GM13977 (cell line): ENCODE measurements around the gene PODN.

Source experiments
- DNase-seq: peaks from one replicate; pipeline ENCODE4 v3.0.0; 2012; ENCODE audit warnings: low spot score
- CTCF ChIP-seq: IDR thresholded peaks from 2 replicates; pipeline ENCODE4 v1.5.1; 2012; ENCODE audit warnings: mild to moderate bottlenecking, control low read depth; ENCODE audit not compliant: insufficient read depth; ENCODE audit errors: extremely low read depth, missing control alignments
- in situ Hi-C: fragments of 300-500 bp; cut with MboI; formaldehyde crosslinking; loops from one replicate; pipeline ENCODE4 v1.12.0; 2022; ENCODE audit warnings: low sequenced_read_pairs, low pct_unique_long_range_greater_than_20kb, mixed read lengths, inconsistent platforms; ENCODE audit not compliant: unreplicated experiment

The PODN gene

GRCh38 chr1:53130598-53130877 lies 68.5 kb downstream of the PODN start:
- no peak for DNase-seq
- no peak for TF ChIP-seq CTCF
- in situ Hi-C loops = no loop called here

- in situ Hi-C loops = no loop called here
- no peak for TF ChIP-seq CTCF
- DNase-seq = no peak
These were observed 69.0 kb downstream of the PODN start for GRCh38 chr1:53130878-53131589.

DNA sequence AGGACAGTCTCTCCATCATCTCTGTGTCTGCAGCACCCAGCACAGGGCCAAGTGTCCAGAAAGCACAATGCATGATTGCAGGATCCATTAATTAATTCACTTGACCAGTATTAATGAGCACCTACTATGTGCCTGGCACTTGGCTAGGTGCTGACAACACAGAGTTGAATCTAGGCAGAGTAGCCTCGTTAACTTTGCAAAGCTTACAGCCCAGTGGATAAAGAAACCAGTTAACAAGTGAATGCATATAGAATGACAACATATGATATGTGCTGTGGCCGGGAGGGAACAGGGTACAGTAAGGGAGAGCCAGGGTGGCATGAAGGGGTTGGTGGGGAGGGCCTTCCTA lies 69.6 kb downstream of the PODN start:
- TF ChIP-seq CTCF = no peak
- in situ Hi-C loops = no loop called here
- DNase-seq = no peak

- no peak for DNase-seq
- in situ Hi-C loops = no loop called here
These were observed 70.2 kb downstream of the PODN start for GRCh38 chr1:53132176-53132575.

GRCh38 chr1:53133261-53134041 lies 71.4 kb downstream of the PODN start:
- TF ChIP-seq CTCF = no peak
- no peak for DNase-seq
- in situ Hi-C loops = no loop called here

More at GRCh38 chr1:53132176-53132575, 70.2 kb downstream of the PODN start:
- no peak for TF ChIP-seq CTCF

DNA sequence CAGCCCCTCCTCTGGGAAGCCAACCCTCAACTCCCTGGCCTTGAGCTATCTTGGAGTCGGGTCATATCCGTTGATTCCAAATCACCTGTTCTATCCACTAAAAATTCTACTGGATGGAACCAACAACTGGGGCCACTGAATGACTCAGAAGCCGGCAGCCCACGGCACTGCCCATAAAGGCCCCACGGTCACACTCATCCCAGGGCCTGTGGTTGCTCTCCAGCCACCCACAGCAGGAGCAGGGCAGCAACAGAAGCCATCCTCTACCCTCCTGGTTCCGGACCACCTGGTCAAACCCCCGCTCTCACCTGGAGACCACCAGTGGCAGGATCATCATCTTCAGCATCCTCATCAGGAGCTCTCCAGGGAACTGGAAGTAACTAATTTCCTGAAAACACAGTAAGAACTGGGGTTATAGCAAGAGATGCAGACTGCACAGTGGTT lies 72.1 kb downstream of the PODN start:
- in situ Hi-C loops = no loop called here
- no peak for DNase-seq
- TF ChIP-seq CTCF = no peak
